Ishikawa (cell line): Measurements from ENCODE around the gene SMAP1.

Experiments
- CEBPB ChIP-seq: IDR thresholded peaks from 2 replicates; pipeline ENCODE4 v1.6.1; 2012
- CREB1 ChIP-seq: IDR thresholded peaks from 2 replicates; pipeline ENCODE4 v1.6.1; 2012; ENCODE audit warnings: low read depth
- EGR1 ChIP-seq: IDR thresholded peaks from 2 replicates; pipeline ENCODE4 v1.6.1; 2012
- EP300 ChIP-seq: IDR thresholded peaks from 2 replicates; pipeline ENCODE4 v1.6.1; 2012; ENCODE audit warnings: borderline replicate concordance
- FOXM1 ChIP-seq: IDR thresholded peaks from 2 replicates; pipeline ENCODE4 v1.6.1; 2012; ENCODE audit warnings: low read depth, borderline replicate concordance
- MAX ChIP-seq: IDR thresholded peaks from 2 replicates; pipeline ENCODE4 v1.6.1; 2012
- NFIC ChIP-seq: IDR thresholded peaks from 2 replicates; pipeline ENCODE4 v1.6.1; 2012
- RAD21 ChIP-seq: IDR thresholded peaks from 2 replicates; pipeline ENCODE4 v1.6.1; 2012; ENCODE audit warnings: low read depth
- REST ChIP-seq: IDR thresholded peaks from 2 replicates; pipeline ENCODE4 v1.6.1; 2012; ENCODE audit warnings: low read depth, mild to moderate bottlenecking
- TAF1 ChIP-seq: IDR thresholded peaks from 2 replicates; pipeline ENCODE4 v1.6.1; 2012; ENCODE audit warnings: low read depth, mild to moderate bottlenecking
- TCF12 ChIP-seq: IDR thresholded peaks from 2 replicates; pipeline ENCODE4 v1.6.1; 2012; ENCODE audit warnings: low read depth
- TEAD4 ChIP-seq: IDR thresholded peaks from 2 replicates; pipeline ENCODE4 v1.6.1; 2012
- USF1 ChIP-seq: IDR thresholded peaks from 2 replicates; pipeline ENCODE4 v1.6.1; 2012
- YY1 ChIP-seq: IDR thresholded peaks from 2 replicates; pipeline ENCODE4 v1.6.1; 2012; ENCODE audit warnings: low read depth
- ZBTB7A ChIP-seq: IDR thresholded peaks from 2 replicates; pipeline ENCODE4 v1.6.1; 2012; ENCODE audit warnings: low read depth

The SMAP1 gene

GRCh38 chr6:70705772-70706171 lies 38.1 kb downstream of the SMAP1 start:
- TF ChIP-seq USF1 (no peak), RAD21 (no peak), ZBTB7A (no peak), FOXM1 (no peak), EP300 (no peak), REST (no peak), CREB1 (no peak), TEAD4 (no peak), TAF1 (no peak), NFIC (no peak), CEBPB (no peak), MAX (no peak), TCF12 (no peak)

- TF ChIP-seq NFIC, result no peak
- TF ChIP-seq RAD21, result peak; percentile 61
These were observed 38.9 kb downstream of the SMAP1 start for GRCh38 chr6:70706491-70707123.

- TF ChIP-seq CREB1, result no peak
- TF ChIP-seq YY1, result no peak
- no peak for TF ChIP-seq EGR1
- no peak for TF ChIP-seq EP300
- no peak for TF ChIP-seq CEBPB
- no peak for TF ChIP-seq REST
- no peak for TF ChIP-seq ZBTB7A
- TF ChIP-seq USF1, result no peak
- no peak for TF ChIP-seq MAX
- TF ChIP-seq TCF12, result no peak
- TF ChIP-seq NFIC, result no peak
- TF ChIP-seq TAF1, result no peak
- no peak for TF ChIP-seq RAD21
- no peak for TF ChIP-seq TEAD4
- TF ChIP-seq FOXM1, result no peak
These were observed 40.2 kb downstream of the SMAP1 start for GRCh38 chr6:70707893-70708292.

GRCh38 chr6:70708448-70708847 lies 40.8 kb downstream of the SMAP1 start:
- TF ChIP-seq REST, result no peak
- no peak for TF ChIP-seq CEBPB
- no peak for TF ChIP-seq NFIC
- TF ChIP-seq TAF1, result no peak

GRCh38 chr6:70709826-70710225 lies 42.1 kb downstream of the SMAP1 start:
- TF ChIP-seq TEAD4 (no peak), RAD21 (no peak), REST (no peak), FOXM1 (no peak), CREB1 (no peak), MAX (no peak), USF1 (no peak), NFIC (no peak), YY1 (no peak), ZBTB7A (no peak)
